ENCODE data around the gene KLK6. TPM values are rescaled to one million over a fixed set of nuclear protein-coding genes. Genes with fewer than 3 reads are reported as not detected.

KLK6 gene
- total RNA-seq, 3 donors from 2014 or later = not detected

- DNase-seq = no peak
Measured at GRCh38 chr19:51005248-51005647, 35.9 kb upstream of the KLK6 start.

DNA sequence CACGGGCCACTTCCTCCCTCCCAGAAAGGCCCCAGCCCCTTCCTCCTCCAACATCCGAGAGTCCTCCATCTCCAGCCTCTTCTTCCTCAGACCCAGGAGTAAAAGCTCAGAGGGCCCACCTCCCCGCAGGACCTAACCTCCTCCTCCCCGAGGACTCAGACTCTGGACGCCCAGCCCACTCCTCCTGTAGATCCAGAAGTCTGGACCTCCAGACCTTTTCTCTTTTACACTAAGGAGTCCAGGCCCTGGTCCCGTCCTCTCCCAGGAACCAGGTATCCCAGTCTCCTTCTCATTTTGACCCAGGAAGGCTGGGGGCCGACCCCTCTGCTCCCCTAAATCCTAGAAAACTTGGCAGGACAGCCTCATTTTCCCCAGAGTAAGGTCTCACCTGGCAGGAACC lies 33.9 kb upstream of the KLK6 start:
- no peaks in the 10 kb centered on the region for H3K4me1 ChIP-seq (ENCODE audit: low read depth)
- H3K9me3 ChIP-seq = no peaks in the 10 kb centered on the region
- no peak overlapping the region for H3K4me3 ChIP-seq
- intact Hi-C loops (cut with DNase I, micrococcal nuclease) = no loop called here
- DNase-seq = no peak
- TF ChIP-seq CTCF (IDR thresholded peaks at IDR 0.05) = no peak
- H3K36me3 ChIP-seq (ENCODE audit: low read depth) = no peaks in the 10 kb centered on the region
- ATAC-seq = no peak

More at GRCh38 chr19:51005248-51005647, 35.9 kb upstream of the KLK6 start:
- no peak overlapping the region for H3K4me3 ChIP-seq
- no peak for ATAC-seq
- H3K4me1 ChIP-seq (ENCODE audit: low read depth) = no peaks in the 10 kb centered on the region
- intact Hi-C loops (cut with DNase I, micrococcal nuclease) = no loop called here
- no peak for TF ChIP-seq CTCF (IDR thresholded peaks at IDR 0.05)
- H3K36me3 ChIP-seq (ENCODE audit: low read depth) = no peaks in the 10 kb centered on the region
- no peaks in the 10 kb centered on the region for H3K9me3 ChIP-seq

DNA sequence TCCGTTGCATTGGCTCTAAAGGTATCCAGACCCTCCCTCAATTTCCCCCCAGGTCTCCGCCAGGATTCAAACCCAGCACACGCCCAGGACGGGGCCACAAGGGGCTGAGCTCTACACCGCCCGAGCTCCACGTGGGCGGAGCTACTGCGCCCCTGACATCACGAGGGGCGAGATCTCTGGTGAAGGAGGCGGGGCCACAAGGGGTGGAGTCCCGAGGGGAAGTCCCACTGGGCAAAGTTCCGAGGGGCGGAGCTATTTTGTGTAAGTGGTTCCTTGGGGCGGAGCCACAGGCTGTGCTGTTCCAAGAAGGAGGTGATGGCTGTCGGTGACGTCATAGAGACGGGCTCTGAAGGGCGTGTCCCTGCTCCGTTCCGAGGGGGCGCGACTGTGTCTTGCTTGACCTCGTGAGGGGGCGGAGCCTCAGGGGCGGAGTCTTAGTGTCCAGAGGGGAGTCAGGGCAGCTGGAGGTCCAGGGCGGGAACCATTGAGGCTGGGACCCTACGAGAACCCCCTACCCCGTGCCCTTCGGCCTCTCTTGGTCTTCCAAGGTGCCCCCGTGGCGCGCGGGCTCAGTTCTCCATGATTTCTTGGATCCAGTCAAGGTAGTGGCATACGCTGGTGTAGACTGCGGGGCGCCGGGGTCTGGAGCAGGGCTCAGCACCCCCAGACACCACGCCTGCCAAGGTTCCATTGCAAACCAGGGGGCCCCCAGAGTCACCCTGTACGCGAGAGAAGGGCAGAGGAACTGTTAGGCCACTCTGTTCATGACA lies 33.3 kb upstream of the KLK6 start:
- TF ChIP-seq CTCF (IDR thresholded peaks at IDR 0.05) = no peak
- peak; percentile 25 for ATAC-seq
- intact Hi-C loops (cut with DNase I, micrococcal nuclease) = no loop called here

DNA sequence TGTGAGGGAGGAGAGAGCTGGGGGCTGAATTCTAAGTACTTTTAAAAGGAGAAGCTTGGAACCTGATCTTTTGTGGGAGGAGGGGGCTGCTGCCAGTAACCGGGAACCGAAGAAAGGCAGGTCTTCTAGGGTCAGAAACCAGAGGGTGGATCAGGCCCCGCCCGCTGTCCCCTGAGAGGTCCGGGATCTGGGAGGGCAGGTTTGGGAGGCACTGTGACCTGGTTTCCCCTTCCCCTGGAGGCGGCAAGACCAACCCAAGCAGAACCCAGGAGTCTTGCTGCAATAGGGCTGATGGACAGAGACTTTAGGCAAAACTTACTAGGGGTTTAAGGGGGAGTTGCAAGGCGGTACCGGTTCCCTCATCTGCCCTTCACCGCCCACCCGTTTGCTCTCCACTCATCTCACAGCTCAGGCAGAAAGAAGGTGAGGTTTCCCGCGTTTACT lies 32.7 kb upstream of the KLK6 start:
- intact Hi-C loops (cut with DNase I, micrococcal nuclease) = no loop called here
- ATAC-seq = no peak
- TF ChIP-seq CTCF (IDR thresholded peaks at IDR 0.05) = no peak
- Histone ChIP-seq H3K9me3 (no peaks in the 10 kb centered on the region), H3K4me1 (ENCODE audit: low read depth) (no peaks in the 10 kb centered on the region), H3K4me3 (no peak overlapping the region), H3K36me3 (ENCODE audit: low read depth) (no peaks in the 10 kb centered on the region)
- no peak for DNase-seq

More for the DNA sequence above, 33.3 kb upstream of the KLK6 start:
- H3K9me3 ChIP-seq = no peaks in the 10 kb centered on the region
- H3K4me1 ChIP-seq (ENCODE audit: low read depth) = no peaks in the 10 kb centered on the region
- H3K4me3 ChIP-seq = no peak overlapping the region
- no peaks in the 10 kb centered on the region for H3K36me3 ChIP-seq (ENCODE audit: low read depth)
- no peak for DNase-seq

- DNase-seq (no peak), ATAC-seq (no peak)
- no peak for TF ChIP-seq CTCF (IDR thresholded peaks at IDR 0.05)
- Histone ChIP-seq H3K4me1 (ENCODE audit: low read depth) (no peaks in the 10 kb centered on the region), H3K9me3 (no peaks in the 10 kb centered on the region), H3K36me3 (ENCODE audit: low read depth) (no peaks in the 10 kb centered on the region), H3K4me3 (no peak within 1 kb of the TSS)
- intact Hi-C loops (cut with DNase I, micrococcal nuclease) = no loop called here
Measured at GRCh38 chr19:51001515-51001914, 32.1 kb upstream of the KLK6 start, which contains the start of gene KLK8. Gene KLK8 (minus strand): TSS chr19:51001604. CDS start chr19:51001167, 437 bp downstream.
